Eye (tissue), 1 donor: ENCODE measurements around the gene ATP2A1.
A peak's percentile ranks its signal among the peaks of the same experiment; 100 is the strongest.

ENCODE experiments used
- DNase-seq: peaks from one replicate; pipeline ENCODE4 v3.0.0-alpha.2; 2015

The ATP2A1 gene

DNA sequence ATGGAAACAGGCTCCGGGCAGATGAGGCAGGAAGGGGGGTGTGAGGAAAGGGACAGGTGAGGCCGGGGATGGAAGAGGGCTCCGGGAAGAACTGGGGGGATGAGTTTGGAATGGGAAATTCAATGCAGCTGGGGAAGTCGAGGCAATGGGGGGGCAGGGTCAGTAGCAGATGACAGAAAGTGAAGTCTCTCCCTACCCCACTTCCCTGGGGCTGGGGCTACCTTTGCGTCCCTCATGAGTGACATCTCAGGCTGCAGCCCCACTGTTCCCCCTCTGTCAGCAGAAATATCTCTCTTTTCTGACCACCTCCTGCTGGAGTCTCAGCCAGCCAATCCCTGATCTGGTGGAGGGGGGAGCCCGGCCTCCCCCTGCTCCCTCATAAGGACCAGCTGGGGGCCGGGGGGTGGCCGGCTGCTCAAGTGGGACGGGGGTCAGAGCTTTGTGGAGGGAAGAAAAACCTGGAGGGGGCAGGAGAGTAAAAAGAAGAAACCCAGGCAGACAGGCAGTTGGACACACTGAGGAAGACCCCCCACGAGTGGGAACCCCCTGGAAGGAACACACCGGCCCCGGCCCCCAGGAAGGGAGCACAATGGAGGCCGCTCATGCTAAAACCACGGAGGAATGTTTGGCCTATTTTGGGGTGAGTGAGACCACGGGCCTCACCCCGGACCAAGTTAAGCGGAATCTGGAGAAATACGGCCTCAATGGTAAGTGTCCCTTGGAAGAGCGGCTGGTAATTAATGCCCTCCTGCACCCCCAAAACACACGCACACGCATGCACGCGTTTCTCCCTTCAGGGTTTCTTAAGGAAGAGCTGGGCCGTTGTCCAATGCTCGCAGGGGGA lies at the start of gene ATP2A1:
TSS of gene ATP2A1 (plus strand) at position 406 of the 844 bp plus-strand sequence. CDS start at position 590, 184 bp downstream.
- no peak for DNase-seq

DNA sequence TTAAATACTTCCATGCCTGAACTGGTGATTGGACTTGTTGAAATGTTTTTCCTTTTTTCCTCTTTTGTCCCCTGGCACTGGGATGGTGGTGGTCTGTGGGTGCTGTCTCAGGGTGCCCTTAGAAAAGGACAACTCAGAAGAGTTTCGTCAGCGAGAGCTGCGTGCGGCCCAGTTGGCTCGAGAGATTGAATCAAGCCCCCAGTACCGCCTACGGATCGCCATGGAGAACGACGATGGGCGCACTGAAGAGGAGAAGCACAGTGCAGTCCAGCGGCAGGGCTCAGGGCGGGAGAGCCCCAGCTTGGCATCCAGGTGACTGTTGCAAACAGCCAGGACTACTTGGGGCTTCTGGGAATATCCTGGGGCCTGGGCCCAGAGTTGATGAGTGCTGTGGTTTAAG lies 48.5 kb upstream of the ATP2A1 start:
- no peak for DNase-seq

DNA sequence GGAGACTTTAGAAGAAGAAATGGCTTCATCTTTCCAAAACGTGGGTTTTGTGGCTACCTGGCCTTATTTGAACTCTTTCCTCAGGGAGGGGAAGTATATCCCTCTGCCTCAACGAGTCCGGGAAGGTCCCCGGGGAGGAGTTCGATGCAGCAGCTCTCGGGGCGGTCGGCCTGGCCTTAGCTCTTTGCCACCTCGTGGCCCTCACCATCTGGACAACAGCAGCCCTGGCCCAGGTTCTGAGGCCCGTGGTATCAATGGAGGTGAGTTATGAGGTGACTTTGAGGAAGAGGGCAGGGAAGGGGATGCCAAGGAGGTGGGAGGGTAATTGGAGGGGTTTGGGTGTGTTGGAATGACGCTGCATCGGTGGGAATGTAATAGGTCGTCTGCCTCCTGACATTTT lies 47.8 kb upstream of the ATP2A1 start:
- DNase-seq = no peak

DNA sequence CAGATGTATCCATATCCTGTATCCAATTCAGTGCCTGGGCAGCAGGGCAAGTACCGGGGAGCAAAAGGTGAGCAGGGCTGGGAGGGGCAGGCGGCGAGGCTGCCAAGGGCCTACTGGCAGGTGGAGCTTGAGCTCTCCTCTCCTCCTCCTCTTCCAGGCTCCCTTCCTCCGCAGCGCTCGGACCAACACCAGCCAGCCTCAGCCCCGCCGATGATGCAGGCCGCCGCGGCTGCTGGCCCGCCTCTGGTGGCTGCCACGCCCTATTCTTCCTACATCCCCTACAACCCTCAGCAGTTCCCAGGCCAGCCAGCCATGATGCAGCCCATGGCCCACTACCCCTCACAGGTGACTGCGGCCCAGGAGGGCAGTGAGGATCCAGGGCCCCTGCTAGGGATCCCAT lies 43.9 kb upstream of the ATP2A1 start:
- DNase-seq = no peak

DNA sequence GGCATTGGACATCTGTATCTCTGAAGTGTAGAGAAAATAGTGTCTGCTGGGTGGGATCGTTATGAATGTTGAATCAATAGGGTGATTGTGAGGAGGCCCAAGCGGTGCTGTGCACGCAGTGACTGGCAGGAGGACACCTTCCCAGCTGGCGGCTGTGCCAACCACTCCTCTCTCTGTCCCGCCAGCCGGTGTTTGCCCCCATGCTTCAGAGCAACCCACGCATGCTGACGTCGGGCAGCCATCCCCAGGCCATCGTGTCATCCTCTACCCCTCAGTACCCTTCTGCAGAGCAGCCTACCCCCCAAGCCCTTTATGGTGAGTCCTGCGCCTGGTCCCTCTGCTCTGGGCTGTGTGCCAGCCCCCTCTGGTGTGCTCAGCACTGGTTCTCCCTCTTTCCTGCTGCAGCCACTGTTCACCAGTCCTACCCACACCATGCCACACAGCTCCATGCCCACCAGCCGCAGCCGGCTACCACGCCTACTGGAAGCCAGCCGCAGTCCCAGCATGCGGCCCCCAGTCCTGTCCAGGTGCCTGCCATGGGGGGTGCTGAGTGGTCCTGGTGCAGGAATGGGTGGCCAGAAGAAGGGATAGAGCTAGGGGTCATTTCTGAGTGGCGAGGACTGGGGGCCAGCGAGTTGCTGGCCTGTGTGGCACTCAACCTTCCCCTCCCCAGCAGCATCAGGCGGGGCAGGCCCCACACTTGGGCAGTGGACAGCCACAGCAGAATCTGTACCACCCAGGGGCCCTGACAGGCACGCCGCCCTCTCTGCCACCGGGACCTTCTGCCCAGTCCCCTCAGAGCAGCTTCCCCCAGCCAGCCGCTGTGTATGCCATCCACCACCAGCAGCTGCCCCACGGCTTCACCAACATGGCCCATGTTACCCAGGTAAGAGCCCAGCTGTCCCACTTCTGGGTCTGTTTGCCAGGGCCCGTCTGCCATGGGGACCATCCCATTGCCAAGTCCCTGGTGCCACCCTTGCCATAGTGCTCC lies 43.1 kb upstream of the ATP2A1 start:
- DNase-seq = no peak

DNA sequence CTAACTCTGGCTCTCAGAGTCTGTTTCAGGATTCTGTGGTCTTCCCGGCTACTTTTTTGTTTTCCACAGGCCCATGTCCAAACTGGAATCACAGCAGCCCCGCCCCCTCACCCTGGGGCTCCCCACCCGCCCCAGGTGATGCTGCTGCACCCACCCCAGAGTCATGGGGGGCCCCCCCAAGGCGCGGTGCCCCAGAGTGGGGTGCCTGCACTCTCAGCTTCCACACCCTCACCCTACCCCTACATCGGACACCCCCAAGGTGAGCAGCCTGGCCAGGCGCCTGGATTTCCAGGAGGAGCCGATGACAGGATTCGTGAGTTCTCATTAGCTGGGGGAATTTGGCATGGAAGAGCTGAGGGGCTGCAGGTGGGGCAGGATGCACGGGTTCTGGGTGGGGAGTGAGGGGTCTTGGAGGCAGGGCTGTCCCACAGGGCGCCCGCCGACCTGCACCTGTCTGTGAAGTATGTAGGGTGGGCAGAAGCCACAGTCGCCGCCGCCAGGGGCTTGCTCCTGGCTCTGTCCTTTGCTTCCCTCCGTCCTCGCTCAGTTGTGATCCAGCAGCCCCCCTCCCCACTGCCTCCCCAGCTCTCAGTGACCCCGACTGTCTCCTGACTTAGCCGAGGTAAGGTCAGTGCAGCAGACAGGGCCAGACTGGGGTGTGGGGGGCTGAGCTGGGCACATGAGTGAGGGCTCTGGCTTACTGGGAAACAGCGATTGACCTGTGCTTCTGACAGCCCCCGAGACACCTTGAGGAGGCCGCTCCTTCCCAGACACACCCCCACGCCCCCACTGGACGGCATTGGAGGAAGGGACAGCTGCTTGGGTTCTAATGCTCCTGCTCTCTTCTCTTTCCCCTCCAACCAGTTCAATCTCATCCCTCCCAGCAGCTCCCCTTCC lies 42.2 kb upstream of the ATP2A1 start:
- no peak for DNase-seq

DNA sequence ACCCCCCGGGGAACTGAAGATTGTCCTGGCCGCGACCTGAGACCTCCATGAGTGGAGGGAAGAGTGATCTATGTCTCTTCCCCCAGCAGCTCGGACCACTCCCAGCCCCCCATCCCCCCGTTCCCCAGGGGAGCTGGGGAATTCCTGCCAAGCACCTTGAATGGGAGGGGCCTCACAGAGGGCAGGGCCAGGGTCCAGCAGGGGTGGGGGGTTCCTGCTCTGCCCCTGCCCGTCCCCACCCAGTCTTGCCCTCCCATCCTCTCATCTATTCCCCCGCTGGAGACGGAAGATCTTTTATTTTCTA lies 41.6 kb upstream of the ATP2A1 start:
- DNase-seq = no peak

DNA sequence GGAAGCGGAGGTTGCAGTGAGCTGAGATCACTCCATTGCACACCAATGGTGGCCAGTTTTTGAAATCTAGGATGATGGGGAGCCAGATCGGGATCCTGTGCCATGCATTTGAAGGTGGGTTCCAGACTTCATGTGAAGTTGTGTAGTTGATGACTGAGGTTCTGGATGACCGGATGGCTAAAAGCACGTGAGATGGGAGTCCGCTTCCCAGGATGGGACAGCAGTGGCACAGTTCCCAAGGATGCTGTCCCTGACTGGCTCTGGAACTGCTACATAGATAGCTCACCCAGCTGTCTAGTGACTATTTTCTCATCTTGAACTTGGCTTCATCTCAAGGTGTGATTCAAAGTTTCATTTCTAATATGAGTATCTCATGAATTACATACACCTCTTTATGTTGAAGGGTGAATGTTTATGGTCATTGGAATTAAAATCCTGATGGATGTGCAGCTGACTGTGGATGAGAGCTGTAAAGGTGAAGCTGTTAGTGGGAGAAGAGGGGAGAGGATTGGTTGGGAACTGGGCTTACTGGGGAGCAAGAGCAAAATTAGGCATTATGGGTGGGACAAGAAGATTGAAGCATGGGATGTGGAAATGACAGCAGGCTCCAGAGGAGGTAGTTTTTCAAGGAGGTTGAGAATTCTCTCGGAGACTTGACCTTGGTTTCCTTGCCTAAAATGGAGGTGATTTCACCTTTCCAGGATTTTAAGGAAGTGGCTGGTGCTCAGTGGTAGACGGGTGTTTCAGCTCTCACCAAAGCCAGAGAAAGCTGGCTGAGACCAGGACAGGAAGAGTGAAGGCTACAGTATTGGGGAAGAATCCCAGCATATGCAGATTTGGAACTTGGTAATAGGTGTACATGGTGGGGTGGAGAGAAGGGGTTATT lies 40.4 kb upstream of the ATP2A1 start:
- DNase-seq = no peak

DNA sequence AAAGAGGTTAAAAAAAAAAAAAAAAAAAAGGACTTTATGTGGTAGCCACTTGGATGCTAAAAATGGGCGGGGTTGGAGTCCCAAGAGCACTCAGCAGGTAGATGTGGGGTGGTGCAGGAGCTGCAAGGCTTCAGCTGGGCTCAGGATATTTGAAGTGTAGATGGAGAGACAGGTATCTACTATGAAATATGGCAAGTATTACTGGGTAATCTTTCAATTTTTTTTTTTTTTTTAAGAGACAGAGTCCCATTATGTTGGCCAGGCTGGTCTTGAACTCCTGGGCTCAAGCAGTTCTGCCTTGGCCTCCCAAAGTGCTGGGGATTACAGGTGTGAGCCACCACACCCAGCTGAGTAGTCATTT lies 39.8 kb upstream of the ATP2A1 start:
- no peak for DNase-seq

DNA sequence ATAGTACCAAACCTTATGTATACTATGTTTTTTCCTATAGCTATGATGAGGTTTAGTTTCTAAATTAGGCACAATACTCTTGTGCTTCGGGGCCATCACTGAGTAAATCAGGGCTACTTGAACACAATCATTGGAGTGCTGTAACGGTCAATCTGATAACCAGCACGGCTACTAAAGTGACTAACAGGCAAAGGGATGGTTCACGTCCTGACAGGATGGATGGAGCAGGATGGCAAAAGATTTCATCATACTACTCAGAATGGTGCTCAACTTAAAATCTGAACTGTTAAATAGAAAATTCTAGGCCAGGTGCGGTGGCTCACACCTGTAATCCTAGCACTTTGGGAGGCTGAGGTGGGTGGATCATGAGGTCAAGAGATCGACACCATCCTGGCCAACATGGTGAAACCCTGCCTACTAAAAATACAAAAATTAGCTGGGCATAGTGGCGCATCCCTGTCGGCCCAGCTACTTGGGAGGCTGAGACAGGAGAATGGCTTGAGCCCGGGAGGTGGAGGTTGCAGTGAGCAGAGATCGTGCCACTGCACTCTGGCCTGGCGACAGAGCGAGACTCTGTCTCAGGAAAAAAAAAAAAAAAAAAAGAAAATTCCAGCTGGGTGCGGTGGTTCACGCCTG lies 39.2 kb upstream of the ATP2A1 start:
- no peak for DNase-seq

DNA sequence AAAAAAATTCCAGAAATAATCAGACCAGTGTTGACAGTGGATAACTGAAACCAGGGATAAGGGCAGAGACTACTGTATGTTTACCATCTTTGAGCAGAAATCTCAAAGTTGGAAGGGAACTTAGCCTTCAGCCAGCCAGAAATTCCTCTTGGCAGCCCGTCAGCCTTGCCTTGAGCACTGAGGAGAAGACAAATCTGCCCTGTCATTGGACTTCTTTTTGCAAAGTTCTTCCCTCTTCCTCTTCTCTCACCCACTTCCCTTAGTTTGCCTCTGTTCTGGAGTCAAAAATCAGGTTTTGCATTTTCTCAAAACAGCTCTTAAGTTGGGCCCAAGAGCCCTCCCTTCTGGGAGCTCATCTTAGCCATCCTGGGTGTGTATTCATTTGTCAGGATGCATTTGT lies 38.4 kb upstream of the ATP2A1 start:
- DNase-seq = no peak

DNA sequence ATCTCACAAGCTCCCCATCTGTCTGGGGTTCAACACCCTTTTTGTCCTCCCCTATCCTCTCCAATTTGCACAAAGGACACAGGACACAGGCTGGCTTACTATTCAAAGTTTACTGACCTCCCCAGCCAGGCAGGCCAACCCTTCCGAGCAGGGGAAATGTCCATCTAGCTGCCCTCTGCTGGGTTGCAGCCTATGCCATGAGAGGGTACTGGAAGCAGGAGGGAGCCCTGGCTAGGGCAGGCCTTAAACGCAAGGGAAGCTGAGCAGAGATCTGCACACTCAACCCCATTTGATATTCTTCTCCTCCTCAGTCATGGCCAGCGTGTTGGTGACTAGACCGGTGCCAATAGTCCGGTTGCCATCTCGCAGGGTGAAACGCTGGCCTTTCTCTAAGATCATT lies 35.6 kb upstream of the ATP2A1 start:
- no peak for DNase-seq

DNA sequence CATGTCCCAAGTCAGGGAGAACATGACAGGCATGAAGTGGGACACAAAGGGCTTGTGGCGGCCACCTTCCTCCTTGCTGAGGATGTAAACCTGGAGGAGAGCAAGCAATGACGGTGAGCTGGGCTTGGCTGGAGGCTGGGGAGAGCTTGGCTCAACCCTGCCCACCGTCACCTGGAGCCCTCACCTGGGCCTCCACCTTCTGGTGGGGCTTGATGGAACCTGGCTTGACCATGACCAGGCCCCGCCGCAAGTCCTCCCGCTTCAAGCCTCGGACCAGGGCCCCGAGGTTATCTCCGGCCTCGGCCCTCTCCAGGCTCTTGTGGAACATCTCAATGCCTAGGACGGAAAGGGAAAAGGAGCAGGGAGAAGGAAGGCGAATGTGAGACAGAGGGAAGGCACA lies 34.5 kb upstream of the ATP2A1 start:
- no peak for DNase-seq

DNA sequence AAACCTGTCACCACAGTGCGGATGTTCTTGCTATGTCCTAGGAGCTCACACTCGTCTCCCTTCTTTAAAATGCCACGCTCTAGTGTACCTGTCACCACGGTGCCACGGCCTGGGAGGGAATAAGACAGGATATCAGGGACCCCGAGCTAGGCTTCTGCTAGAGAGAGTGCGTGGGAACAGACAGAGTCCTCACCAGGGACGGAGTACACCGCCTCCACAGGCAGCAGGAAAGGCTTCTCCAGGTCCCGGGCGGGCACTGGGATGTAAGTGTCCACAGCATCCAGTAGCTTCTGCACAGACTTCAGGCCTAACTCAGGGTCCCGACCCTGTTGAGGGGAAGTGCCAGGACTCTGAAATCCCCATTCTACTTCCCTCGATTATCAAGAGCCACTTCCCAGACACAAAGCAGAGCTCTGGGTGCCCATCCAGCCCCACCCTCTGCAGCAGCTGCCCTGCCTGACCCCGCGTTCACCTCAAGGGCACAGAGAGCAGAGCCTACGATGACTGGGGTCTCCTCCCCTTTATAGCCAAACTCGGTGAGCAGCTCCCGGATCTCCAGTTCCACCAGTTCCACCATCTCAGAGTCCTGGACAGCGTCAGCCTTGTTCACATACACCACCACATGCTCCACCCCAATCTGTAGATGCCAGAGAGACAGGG lies 33.9 kb upstream of the ATP2A1 start:
- DNase-seq = no peak

DNA sequence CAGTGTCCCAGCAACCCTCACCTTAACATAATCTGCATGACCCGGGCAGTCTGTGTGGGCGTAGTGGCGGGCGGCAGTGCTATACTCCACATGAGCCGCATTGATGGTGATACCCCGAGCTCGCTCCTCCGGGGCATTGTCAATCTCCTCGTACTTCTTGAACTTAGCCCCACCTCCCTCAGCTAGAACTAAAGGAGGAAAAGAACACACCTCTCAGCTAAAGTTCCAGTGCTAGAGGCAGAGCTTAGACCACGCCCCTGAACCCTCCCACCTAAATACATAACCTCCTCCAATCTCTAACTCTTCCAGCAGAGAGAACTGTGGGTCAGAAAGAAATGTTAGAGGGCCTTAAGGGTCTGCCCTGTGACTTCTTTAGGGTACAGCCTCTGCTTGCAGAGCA lies 33.0 kb upstream of the ATP2A1 start:
- no peak for DNase-seq

DNA sequence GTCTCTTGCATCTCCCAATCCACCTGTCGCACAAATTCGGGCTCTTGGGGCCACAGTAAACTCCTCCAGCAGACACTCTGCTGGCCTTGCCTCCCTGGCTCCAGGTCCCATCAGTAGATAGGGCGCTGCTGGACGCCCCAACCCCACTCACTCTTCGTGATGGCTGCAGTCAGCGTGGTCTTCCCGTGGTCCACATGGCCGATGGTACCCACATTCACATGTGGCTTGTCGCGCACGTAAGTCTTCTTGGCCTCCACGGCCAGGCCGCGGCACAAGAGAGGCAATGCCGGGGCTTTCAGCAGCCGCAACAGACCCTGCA lies 32.6 kb upstream of the ATP2A1 start:
- no peak for DNase-seq

DNA sequence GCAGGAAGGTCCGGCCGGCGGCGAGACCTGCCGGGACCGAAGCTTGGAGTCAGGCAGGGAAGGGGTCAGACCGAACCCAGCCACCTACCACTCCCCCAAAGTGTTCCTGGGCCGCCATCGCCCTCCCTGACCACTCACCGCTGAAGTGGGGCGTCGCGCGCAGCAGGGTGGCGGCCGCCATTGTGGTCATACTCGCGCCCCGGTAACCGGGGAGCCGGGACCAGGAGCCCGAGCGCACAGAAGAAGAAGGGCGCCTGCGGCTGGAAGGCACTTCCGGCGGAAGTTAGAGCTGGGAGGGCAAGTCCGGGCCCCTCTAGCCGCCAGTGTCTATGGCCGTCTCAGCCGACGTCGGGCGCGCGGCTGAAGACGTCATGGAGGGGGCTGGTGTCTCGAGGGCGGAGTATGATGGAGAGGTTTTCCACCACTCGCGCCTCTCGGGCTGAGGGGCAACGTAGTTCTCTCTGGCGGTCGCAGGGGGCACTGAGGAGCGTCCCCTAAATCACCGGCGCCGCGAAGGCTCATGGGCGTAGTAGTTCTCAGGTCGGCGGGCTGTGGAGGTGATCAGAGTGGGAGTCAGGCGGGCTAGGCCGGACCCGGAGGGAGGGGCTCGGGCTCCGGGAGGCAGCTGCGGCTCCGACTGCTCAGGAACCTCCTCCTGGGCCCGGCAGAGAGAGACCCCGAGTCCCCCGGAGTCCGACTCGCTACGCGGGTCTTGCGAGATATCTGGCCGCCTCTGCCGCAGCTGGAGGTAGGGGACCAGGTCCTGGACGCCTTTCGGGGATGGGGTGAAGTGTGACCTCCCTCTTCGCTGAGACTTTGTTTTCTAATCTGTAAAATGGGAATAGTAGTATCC lies 32.0 kb upstream of the ATP2A1 start, which contains the start of gene TUFM:
TSS of gene TUFM (minus strand) at position 269 of the 853 bp plus-strand sequence. CDS start at position 190, 79 bp downstream.
- DNase-seq = peak; percentile 99

DNA sequence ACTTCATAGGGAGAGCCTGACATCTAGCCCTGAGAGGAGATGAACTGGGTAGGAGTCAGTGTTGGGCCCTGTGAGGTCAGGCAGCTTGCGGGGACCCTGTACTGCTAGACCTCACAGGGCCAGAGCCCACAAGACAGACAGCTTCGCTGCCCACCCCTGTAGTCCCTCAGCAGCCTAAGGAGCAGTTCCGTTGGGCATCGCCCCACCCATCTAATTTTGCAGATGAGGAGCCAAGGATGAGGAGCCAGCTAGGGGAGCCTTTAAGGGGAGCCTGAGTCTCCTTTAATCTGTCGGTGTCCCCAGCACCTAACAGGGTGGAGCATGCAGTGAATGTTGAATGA lies 31.4 kb upstream of the ATP2A1 start:
- no peak for DNase-seq

DNA sequence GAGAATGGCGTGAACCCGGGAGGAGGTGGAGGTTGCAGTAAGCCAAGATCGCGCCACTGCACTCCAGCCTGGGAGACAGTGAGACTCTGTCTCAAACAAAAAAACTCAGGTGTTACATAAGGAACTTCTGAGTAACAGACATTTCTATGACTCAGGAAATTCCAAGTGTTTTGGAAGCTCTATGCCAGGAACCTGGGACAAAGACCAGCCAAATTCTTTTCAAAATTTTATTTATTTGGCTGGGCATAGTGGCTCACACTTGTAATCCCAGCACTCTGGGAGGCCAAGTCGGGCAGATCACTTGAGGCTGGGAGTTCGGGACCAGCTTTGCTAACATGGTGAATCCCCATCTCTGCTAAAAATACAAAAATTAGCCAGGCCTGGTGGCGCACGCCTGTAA lies 19.9 kb upstream of the ATP2A1 start:
- DNase-seq = no peak

DNA sequence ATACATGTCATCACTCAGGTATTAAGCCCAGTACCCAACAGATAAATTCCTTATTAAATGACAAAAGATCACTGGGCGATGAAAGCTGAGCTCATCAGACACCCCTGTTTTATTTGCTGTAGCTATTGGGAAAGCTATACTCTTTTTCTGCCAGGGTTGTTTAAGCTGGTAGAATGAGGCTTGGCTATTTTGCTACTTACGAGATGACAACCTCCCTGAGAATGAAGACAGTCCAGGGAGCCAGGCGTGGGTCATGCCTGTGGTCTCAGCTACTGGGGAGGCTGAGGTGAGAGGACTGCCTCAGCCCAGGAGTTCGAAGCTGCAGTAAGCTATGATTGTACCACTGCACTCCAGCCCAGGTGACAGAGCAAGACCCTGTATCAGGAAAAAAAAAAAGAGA lies 19.0 kb upstream of the ATP2A1 start:
- no peak for DNase-seq
